Activated CD8-positive, alpha-beta memory T cell treated with anti-CD3 and anti-CD28 coated beads for 4 hours (primary cell): ENCODE measurements around the gene ZNF283.
"Not testable (repeated sequence)": the region's sequence is repeated elsewhere in the genome, so short reads cannot be mapped to it uniquely, and the experiment has no call there.

Experiments used
- DNase-seq, 2 donors: peaks; one replicate each; pipeline ENCODE4 v3.0.0-alpha.2; 2020; ENCODE audit warnings: low read depth in 2 of 2

ZNF283 gene

GRCh38 chr19:43848821-43849220 lies 21.7 kb downstream of the ZNF283 start:
- no peak for DNase-seq

GRCh38 chr19:43858174-43858573 lies 31.1 kb downstream of the ZNF283 start:
- DNase-seq: no peak

GRCh38 chr19:43866923-43867322 lies 39.8 kb downstream of the ZNF283 start:
- not testable (repeated sequence) for DNase-seq

GRCh38 chr19:43872547-43873336 lies 45.6 kb downstream of the ZNF283 start:
- DNase-seq: no peak

GRCh38 chr19:43880483-43880882 lies 53.4 kb downstream of the ZNF283 start:
- DNase-seq: no peak

GRCh38 chr19:43883864-43884263 lies 56.7 kb downstream of the ZNF283 start, which contains the start of gene ZNF404:
ZNF404 (minus strand) TSS chr19:43883964.
- no peak for DNase-seq

- no peak for DNase-seq
Measured at GRCh38 chr19:43895727-43896308, 68.7 kb downstream of the ZNF283 start.
